ENCODE measurements around the gene MCEE. TPM values are rescaled to one million over a fixed set of nuclear protein-coding genes. Genes with fewer than 3 reads are reported as not detected.

Gene MCEE
- total and polyA plus RNA-seq, 2 of the 4 experiments (the other 2 are of a cell fraction) = 11.1 to 15.0 TPM

- H3K56ac ChIP-seq (ENCODE audit: extremely low read depth, insufficient read depth, low read length) = no peak overlapping the region
- H3K79me1 ChIP-seq (ENCODE audit: low read depth in 1 of 2, low read length in 2 of 2) = peaks cover 3 to 21% of the 10 kb centered on the region in 2 experiments; a peak in 3 of 4 replicates
- H3K23ac ChIP-seq (ENCODE audit: low read depth, low read length) = no peak overlapping the region
- no CpG with 5 or more reads among the region's 1 CpG for WGBS, 2 experiments (ENCODE audit: extremely low coverage in 2 of 2, insufficient read length in 1 of 2)
- H4K91ac ChIP-seq (ENCODE audit: insufficient read depth, low read depth, low read length) = no peak overlapping the region
- H3K36me3 ChIP-seq (ENCODE audit: control insufficient read depth, insufficient read depth, low read length) = peaks cover 23% of the 10 kb centered on the region
- no peak overlapping the region for H2BK20ac ChIP-seq (ENCODE audit: low read depth, low read length)
- H3K27ac ChIP-seq (ENCODE audit: insufficient read depth, low read length) = no peak overlapping the region
- no TSS peak for BruUV-seq (replicated peaks)
- no peak overlapping the region for H3K4ac ChIP-seq (ENCODE audit: low read depth, low read length)
- H3K4me3 ChIP-seq (ENCODE audit: insufficient read depth, low read depth, low read length) = no peak overlapping the region
- H2AFZ ChIP-seq (replicated peaks; ENCODE audit: low read length, poor library complexity) = no peak overlapping the region
- no peak overlapping the region for H2BK15ac ChIP-seq (ENCODE audit: low read depth, low read length)
- DNase-seq (no peak), ATAC-seq (ENCODE audit: low read depth) (no peak)
- H3K9me1 ChIP-seq (ENCODE audit: insufficient read depth, low read length) = no peaks in the 10 kb centered on the region; the same call in 1 of the 2 replicates
- H4K8ac ChIP-seq (ENCODE audit: low read depth in 2 of 2, low read length in 2 of 2) = no peak overlapping the region
- no peaks in the 10 kb centered on the region for H3K4me1 ChIP-seq (ENCODE audit: control insufficient read depth, insufficient read depth, low read length)
- H2BK120ac ChIP-seq (ENCODE audit: low read depth, low read length) = no peak overlapping the region
- dilution Hi-C loops (cut with HindIII; ENCODE audit: low sequenced_read_pairs, unreplicated experiment) (no loop called here), intact Hi-C loops (cut with micrococcal nuclease) (no loop called here), in situ Hi-C loops (cut with MboI; ENCODE audit: low sequenced_read_pairs) (no loop called here)
- H3K9me3 ChIP-seq (ENCODE audit: control insufficient read depth, insufficient read depth, low read length) = no peaks in the 10 kb centered on the region
- no peak overlapping the region for H3K18ac ChIP-seq (ENCODE audit: low read depth, low read length)
- no peak overlapping the region for H2AK9ac ChIP-seq (replicated peaks; ENCODE audit: low read depth, low read length, poor library complexity)
- no peaks in the 10 kb centered on the region for H3K27me3 ChIP-seq (ENCODE audit: control insufficient read depth, insufficient read depth, low read length)
- TF ChIP-seq, protein P1, sequence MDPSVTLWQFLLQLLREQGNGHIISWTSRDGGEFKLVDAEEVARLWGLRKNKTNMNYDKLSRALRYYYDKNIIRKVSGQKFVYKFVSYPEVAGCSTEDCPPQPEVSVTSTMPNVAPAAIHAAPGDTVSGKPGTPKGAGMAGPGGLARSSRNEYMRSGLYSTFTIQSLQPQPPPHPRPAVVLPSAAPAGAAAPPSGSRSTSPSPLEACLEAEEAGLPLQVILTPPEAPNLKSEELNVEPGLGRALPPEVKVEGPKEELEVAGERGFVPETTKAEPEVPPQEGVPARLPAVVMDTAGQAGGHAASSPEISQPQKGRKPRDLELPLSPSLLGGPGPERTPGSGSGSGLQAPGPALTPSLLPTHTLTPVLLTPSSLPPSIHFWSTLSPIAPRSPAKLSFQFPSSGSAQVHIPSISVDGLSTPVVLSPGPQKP (IDR thresholded peaks at IDR 0.05; ENCODE audit: borderline replicate concordance, low read depth, low read length) = no peak
- TF ChIP-seq MXI1 (IDR thresholded peaks at IDR 0.05; ENCODE audit: borderline replicate concordance, low read depth, low read length) = no peak
- no peak for TF ChIP-seq MAZ (IDR thresholded peaks at IDR 0.05; ENCODE audit: borderline replicate concordance, low read depth, low read length)
- no peak for TF ChIP-seq SMC3 (IDR thresholded peaks at IDR 0.05; ENCODE audit: low read depth, low read length)
- TF ChIP-seq CEBPB (IDR thresholded peaks at IDR 0.05; ENCODE audit: low read depth, low read length) = no peak
- POLR2A ChIA-PET (ENCODE audit: unreplicated experiment) = no interaction called here
- no peak overlapping the region for H3K14ac ChIP-seq (replicated peaks; ENCODE audit: low read depth, low read length)
- H3K4me2 ChIP-seq (ENCODE audit: low read depth, low read length) = no peak overlapping the region
- H2AK5ac ChIP-seq (ENCODE audit: low read depth, low read length) = no peak overlapping the region
- no peaks in the 10 kb centered on the region; the same call in 1 of the 2 replicates for H4K20me1 ChIP-seq (ENCODE audit: insufficient read depth, low read length)
- H4K5ac ChIP-seq (ENCODE audit: low read depth, low read length) = no peak overlapping the region
- H2BK5ac ChIP-seq (ENCODE audit: low read depth, low read length, poor library complexity, severe bottlenecking) = no peak overlapping the region
- CTCF ChIA-PET = interaction anchor here (0.7 to 3.1 kb wide), 2 partner anchors 13 to 53 kb away, joined by 3 to 11 read pairs; no protein-coding TSS in a partner anchor
- H3K9ac ChIP-seq (ENCODE audit: low read depth, low read length) = no peak overlapping the region
Measured at GRCh38 chr2:71113843-71114242, 16.2 kb downstream of the MCEE start.

Data from IMR-90 (cell line).